A549 (cell line): ENCODE results near the gene CACNA1S. TPM values are rescaled to one million over a fixed set of nuclear protein-coding genes. Genes with fewer than 3 reads are reported as not detected.

Experiments used
- ATAC-seq, 2 experiments: fragments of 200-7000 bp in 1 of 2; fragments of >200 bp in 1 of 2; cut with Nextera tagmentation in 1 of 2; cut with Tn5 transposase in 1 of 2; 3 replicates each; pipeline versions ENCODE4 v1.8.0 to v1.9.1; 2018 to 2020; ENCODE audit warnings: mild to moderate bottlenecking in 1 of 2, moderate library complexity in 1 of 2
- CTCF ChIA-PET: fragments of 300-600 bp; sonication (Branson Sonifier 250); formaldehyde crosslinking; extraction: SDS; loops from one replicate; lab custom pipeline; 2021; ENCODE audit warnings: antibody characterized with exemption, inconsistent platforms; lab: Yijun Ruan, JAX
- POLR2A ChIA-PET: fragments of 350-600 bp; formaldehyde crosslinking; extraction: SDS; loops from one replicate; lab custom pipeline; 2021; ENCODE audit warnings: antibody characterized with exemption, inconsistent platforms; lab: Yijun Ruan, JAX
- DNase-seq, 2 experiments: peaks; one replicate each; pipeline versions ENCODE4 v3.0.0 to v3.0.0-alpha.2; 2011 to 2016; ENCODE audit warnings: low read depth in 1 of 2, low spot score in 1 of 2
- FAIRE-seq: peaks from 2 replicates; lab custom pipeline; 2011; peaks lifted over from hg19 to GRCh38; lab: Jason Lieb, UNC
- H3K27ac ChIP-seq, 2 experiments: fragments of >200 bp; sonication (Bioruptor Twin); formaldehyde crosslinking; 3 replicates each; pipeline ENCODE4 v1.5.1; 2016 to 2017
- H3K4me1 ChIP-seq: fragments of >200 bp; sonication (Bioruptor Twin); formaldehyde crosslinking; 3 replicates; pipeline ENCODE4 v1.6.1; 2016
- H3K4me2 ChIP-seq: fragments of >200 bp; sonication (Bioruptor Twin); formaldehyde crosslinking; 3 replicates; pipeline ENCODE4 v1.6.1; 2016
- H3K4me3 ChIP-seq: fragments of >200 bp; sonication (Bioruptor Twin); formaldehyde crosslinking; 3 replicates; pipeline ENCODE4 v1.5.1; 2016
- H3K9me3 ChIP-seq: fragments of >200 bp; sonication (Bioruptor Twin); formaldehyde crosslinking; 3 replicates; pipeline ENCODE4 v1.6.1; 2016
- FOSB ChIP-seq: fragments of 250-450 bp; sonication (Bioruptor Pico); IDR thresholded peaks from 2 replicates; pipeline ENCODE4 v1.5.0; 2020; ENCODE audit warnings: mild to moderate bottlenecking, moderate library complexity
- GATA3 ChIP-seq: IDR thresholded peaks from 2 replicates; pipeline ENCODE4 v1.6.1; 2012; ENCODE audit warnings: borderline replicate concordance
- JUN ChIP-seq, 2 experiments: fragments of >200 bp; sonication (Bioruptor Twin); formaldehyde crosslinking; IDR thresholded peaks; 2 replicates in 1 of 2; 3 replicates in 1 of 2; pipeline ENCODE4 v1.6.1; 2016 to 2017
- POLR2A ChIP-seq: IDR thresholded peaks from 2 replicates; pipeline ENCODE4 v1.6.1; 2012; ENCODE audit warnings: mild to moderate bottlenecking, low read length
- RFX5 ChIP-seq: fragments of 450-650 bp; IDR thresholded peaks from 2 replicates; pipeline ENCODE4 v1.7.1; 2014; ENCODE audit warnings: antibody characterized with exemption, mild to moderate bottlenecking, moderate library complexity
- ZC3H11A ChIP-seq: fragments of 450-650 bp; IDR thresholded peaks from 2 replicates; pipeline ENCODE4 v1.6.1; 2014; ENCODE audit warnings: antibody characterized with exemption, mild to moderate bottlenecking
- ZNF302 ChIP-seq: fragments of 250-450 bp; sonication (Bioruptor Pico); IDR thresholded peaks from 2 replicates; pipeline ENCODE4 v1.9.0; 2021; ENCODE audit warnings: inconsistent platforms, mild to moderate bottlenecking, moderate library complexity
- WGBS: methylation state at CpG from one replicate; pipeline ENCODE4 v1.1.6; 2017; ENCODE audit errors: missing lambda C conversion rate; 5-methylcytosine and 5-hydroxymethylcytosine counted together
- polyA plus RNA-seq, 4 experiments: library from polyadenylated mRNA; depleted of rRNA in 3 of 4; stranded (reverse); fragments of >200 nt; fragmentation: RNase III in 1 of 4; extraction: RNeasy Plus Mini Kit Qiagen cat#74134 plus additional on column Dnase treatment in 1 of 4; gene quantifications; 2 replicates in 3 of 4; 3 replicates in 1 of 4; pipeline ENCODE4 v1.2.3, GENCODE V29; 2011 to 2017
- TF ChIP-seq, protein P1 (sequence below): fragments of 200-600 bp; sonication (generic); IDR thresholded peaks from 2 replicates; pipeline ENCODE4 v1.6.1; 2016; ENCODE audit warnings: antibody characterized with exemption, mild to moderate bottlenecking, moderate library complexity
- TF ChIP-seq, protein P2 (sequence below): IDR thresholded peaks from 2 replicates; pipeline ENCODE4 v1.6.1; 2012
- TF ChIP-seq, protein P3 (sequence below): fragments of >200 bp; sonication (Bioruptor Twin); formaldehyde crosslinking; IDR thresholded peaks from 3 replicates; pipeline ENCODE4 v1.6.1; 2016
- TF ChIP-seq, protein P4 (sequence below): fragments of 250-450 bp; sonication (Bioruptor Pico); IDR thresholded peaks from 2 replicates; pipeline ENCODE4 v1.5.0; 2021; ENCODE audit warnings: mild to moderate bottlenecking, moderate library complexity, borderline replicate concordance

The CACNA1S gene
- polyA plus RNA-seq, 2 of the 4 experiments (the other 2 are of a cell fraction) = 0.01 TPM; not detected in 1

DNA sequence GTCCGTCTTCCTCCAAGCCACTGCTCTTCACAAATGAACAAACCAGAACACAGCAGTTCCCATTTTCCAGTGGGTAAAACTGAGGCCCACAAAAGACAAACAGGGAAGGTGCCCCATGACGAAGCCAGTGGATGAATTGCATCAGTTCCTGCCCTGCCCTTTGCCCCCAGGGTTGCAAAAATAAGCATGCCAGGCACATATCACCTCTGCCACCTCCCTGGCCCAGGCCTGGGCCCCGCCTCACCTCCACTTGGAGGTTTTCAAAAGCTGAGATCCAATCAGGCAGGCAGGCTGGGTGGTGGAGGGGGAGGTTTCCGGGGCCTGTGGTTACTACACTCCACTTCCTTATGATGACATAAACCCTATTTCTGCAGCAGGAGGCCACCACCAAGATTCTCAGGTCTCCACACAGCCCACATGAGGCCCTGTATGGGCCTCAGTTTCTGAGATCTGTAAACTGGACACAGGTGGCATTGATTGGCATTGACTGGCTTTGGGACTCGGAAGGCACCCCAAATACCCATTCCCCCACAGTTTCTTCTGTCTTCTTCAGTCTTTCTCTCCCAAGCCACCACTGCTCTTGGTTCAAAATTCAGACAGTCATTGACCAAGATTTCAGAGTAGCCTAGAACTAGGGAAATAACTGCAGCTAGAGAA lies 92.8 kb downstream of the CACNA1S start (continued):
- TF ChIP-seq, protein P1, sequence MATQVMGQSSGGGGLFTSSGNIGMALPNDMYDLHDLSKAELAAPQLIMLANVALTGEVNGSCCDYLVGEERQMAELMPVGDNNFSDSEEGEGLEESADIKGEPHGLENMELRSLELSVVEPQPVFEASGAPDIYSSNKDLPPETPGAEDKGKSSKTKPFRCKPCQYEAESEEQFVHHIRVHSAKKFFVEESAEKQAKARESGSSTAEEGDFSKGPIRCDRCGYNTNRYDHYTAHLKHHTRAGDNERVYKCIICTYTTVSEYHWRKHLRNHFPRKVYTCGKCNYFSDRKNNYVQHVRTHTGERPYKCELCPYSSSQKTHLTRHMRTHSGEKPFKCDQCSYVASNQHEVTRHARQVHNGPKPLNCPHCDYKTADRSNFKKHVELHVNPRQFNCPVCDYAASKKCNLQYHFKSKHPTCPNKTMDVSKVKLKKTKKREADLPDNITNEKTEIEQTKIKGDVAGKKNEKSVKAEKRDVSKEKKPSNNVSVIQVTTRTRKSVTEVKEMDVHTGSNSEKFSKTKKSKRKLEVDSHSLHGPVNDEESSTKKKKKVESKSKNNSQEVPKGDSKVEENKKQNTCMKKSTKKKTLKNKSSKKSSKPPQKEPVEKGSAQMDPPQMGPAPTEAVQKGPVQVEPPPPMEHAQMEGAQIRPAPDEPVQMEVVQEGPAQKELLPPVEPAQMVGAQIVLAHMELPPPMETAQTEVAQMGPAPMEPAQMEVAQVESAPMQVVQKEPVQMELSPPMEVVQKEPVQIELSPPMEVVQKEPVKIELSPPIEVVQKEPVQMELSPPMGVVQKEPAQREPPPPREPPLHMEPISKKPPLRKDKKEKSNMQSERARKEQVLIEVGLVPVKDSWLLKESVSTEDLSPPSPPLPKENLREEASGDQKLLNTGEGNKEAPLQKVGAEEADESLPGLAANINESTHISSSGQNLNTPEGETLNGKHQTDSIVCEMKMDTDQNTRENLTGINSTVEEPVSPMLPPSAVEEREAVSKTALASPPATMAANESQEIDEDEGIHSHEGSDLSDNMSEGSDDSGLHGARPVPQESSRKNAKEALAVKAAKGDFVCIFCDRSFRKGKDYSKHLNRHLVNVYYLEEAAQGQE = no peak
- TF ChIP-seq, protein P2, sequence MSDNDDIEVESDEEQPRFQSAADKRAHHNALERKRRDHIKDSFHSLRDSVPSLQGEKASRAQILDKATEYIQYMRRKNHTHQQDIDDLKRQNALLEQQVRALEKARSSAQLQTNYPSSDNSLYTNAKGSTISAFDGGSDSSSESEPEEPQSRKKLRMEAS = 0 out of 2 replicates have a peak, but pooled peaks have one; percentile 15

DNA sequence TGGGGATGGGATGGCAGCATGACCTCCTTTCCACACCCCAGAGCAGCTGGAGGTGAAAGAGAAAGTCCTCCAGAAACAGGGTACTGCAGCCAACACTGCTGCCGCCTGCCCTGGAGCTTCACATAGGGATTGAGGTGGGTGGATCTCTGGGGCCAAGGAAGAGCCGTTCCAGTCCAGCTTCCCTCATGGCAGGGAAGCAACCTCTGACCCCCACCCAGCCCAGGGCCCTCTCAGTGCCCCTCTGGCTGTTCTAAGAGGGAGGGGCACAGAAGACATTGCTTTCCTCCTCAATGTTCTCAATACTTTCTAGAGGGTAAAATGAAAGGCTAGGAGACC lies 94.4 kb downstream of the CACNA1S start:
- no peak for TF ChIP-seq ZC3H11A
- no peak for TF ChIP-seq POLR2A
- TF ChIP-seq, protein P3, sequence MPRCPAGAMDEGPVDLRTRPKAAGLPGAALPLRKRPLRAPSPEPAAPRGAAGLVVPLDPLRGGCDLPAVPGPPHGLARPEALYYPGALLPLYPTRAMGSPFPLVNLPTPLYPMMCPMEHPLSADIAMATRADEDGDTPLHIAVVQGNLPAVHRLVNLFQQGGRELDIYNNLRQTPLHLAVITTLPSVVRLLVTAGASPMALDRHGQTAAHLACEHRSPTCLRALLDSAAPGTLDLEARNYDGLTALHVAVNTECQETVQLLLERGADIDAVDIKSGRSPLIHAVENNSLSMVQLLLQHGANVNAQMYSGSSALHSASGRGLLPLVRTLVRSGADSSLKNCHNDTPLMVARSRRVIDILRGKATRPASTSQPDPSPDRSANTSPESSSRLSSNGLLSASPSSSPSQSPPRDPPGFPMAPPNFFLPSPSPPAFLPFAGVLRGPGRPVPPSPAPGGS = no peak
- TF ChIP-seq, protein P1 = no peak
- TF ChIP-seq FOSB (CRISPR knock-in tag) = no peak
- TF ChIP-seq, protein P4, sequence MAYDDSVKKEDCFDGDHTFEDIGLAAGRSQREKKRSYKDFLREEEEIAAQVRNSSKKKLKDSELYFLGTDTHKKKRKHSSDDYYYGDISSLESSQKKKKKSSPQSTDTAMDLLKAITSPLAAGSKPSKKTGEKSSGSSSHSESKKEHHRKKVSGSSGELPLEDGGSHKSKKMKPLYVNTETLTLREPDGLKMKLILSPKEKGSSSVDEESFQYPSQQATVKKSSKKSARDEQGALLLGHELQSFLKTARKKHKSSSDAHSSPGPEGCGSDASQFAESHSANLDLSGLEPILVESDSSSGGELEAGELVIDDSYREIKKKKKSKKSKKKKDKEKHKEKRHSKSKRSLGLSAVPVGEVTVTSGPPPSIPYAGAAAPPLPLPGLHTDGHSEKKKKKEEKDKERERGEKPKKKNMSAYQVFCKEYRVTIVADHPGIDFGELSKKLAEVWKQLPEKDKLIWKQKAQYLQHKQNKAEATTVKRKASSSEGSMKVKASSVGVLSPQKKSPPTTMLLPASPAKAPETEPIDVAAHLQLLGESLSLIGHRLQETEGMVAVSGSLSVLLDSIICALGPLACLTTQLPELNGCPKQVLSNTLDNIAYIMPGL (CRISPR knock-in tag) = no peak
- no peak for TF ChIP-seq GATA3
- TF ChIP-seq ZNF302 (CRISPR knock-in tag) = no peak
- TF ChIP-seq JUN (IDR thresholded peaks at IDR 0.05) = no peak
- TF ChIP-seq RFX5 = no peak
- Histone ChIP-seq H3K9me3 (no peaks in the 10 kb centered on the region), H3K4me3 (no peak overlapping the region), H3K4me2 (peak overlapping the region; percentile 31; the same call in 2 of the 3 replicates), H3K4me1 (peaks cover 79% of the 10 kb centered on the region), H3K27ac (peak overlapping the region; percentile 72 to 96; a peak in 5 of 6 replicates)
- WGBS = 64% methylated on average over 2 of the region's 2 CpGs
- no peak for DNase-seq
- POLR2A ChIA-PET = no interaction called here
- FAIRE-seq = no peak
- no peak for ATAC-seq
- CTCF ChIA-PET = interaction anchor here (0.8 to 2.6 kb wide), 7 partner anchors 9 to 126 kb away, joined by 3 to 15 read pairs (median 4); no protein-coding TSS in a partner anchor
